Stimulated activated naive CD8-positive, alpha-beta T cell treated with anti-CD3 and anti-CD28 coated beads, Interleukin-15, Interleukin-2, amounts not matched to agents 100 ng/mL and 50 ng/mL, for 24 hours (primary cell): Measurements from ENCODE around the gene ABCE1.

Source experiments
- H3K27ac Mint-ChIP-seq: one replicate; pipeline ENCODE4 v1.8.0; 2021; ENCODE audit warnings: mild to moderate bottlenecking, mixed read lengths
- H3K27me3 Mint-ChIP-seq: one replicate; pipeline ENCODE4 v1.8.0; 2021; ENCODE audit warnings: mixed read lengths
- H3K36me3 Mint-ChIP-seq: one replicate; pipeline ENCODE4 v1.8.0; 2021; ENCODE audit warnings: low read depth, mixed read lengths
- H3K4me1 Mint-ChIP-seq: one replicate; pipeline ENCODE4 v1.8.0; 2021; ENCODE audit warnings: low read depth, mixed read lengths
- H3K4me3 Mint-ChIP-seq: one replicate; pipeline ENCODE4 v1.8.0; 2021; ENCODE audit warnings: mild to moderate bottlenecking, mixed read lengths
- H3K9me3 Mint-ChIP-seq: one replicate; pipeline ENCODE4 v1.8.0; 2021; ENCODE audit warnings: mixed read lengths

Gene ABCE1

GRCh38 chr4:145083891-145084605, 14.1 kb upstream of the ABCE1 start:
- H3K4me1 Mint-ChIP-seq, result peaks cover 20% of the 10 kb centered on the region
- H3K36me3 Mint-ChIP-seq, result peaks cover 51% of the 10 kb centered on the region

GRCh38 chr4:145090380-145090779, 7.7 kb upstream of the ABCE1 start:
- H3K27ac Mint-ChIP-seq, result no peak overlapping the region
- H3K4me1 Mint-ChIP-seq, result peaks cover 22% of the 10 kb centered on the region
- peaks cover 69% of the 10 kb centered on the region for H3K36me3 Mint-ChIP-seq
- no peaks in the 10 kb centered on the region for H3K27me3 Mint-ChIP-seq
- H3K9me3 Mint-ChIP-seq, result peaks cover 4% of the 10 kb centered on the region
- H3K4me3 Mint-ChIP-seq, result no peak overlapping the region

More at GRCh38 chr4:145083891-145084605, 14.1 kb upstream of the ABCE1 start:
- no peak overlapping the region for H3K27ac Mint-ChIP-seq
- no peak overlapping the region for H3K4me3 Mint-ChIP-seq
- H3K27me3 Mint-ChIP-seq, result no peaks in the 10 kb centered on the region
- no peaks in the 10 kb centered on the region for H3K9me3 Mint-ChIP-seq

- Mint-ChIP-seq H3K36me3 (peaks cover 60% of the 10 kb centered on the region), H3K27ac (no peak overlapping the region), H3K4me1 (peaks cover 28% of the 10 kb centered on the region)
Measured at GRCh38 chr4:145093638-145094037, 4.5 kb upstream of the ABCE1 start.

GRCh38 chr4:145097331-145097820, 735 bp upstream of the ABCE1 start:
- H3K9me3 Mint-ChIP-seq, result peaks cover 4% of the 10 kb centered on the region
- H3K36me3 Mint-ChIP-seq, result peaks cover 49% of the 10 kb centered on the region
- H3K27ac Mint-ChIP-seq, result peak overlapping the region; percentile 99
- H3K27me3 Mint-ChIP-seq, result no peaks in the 10 kb centered on the region
- peaks cover 34% of the 10 kb centered on the region for H3K4me1 Mint-ChIP-seq
- H3K4me3 Mint-ChIP-seq, result peak overlapping the region; percentile 92

More at GRCh38 chr4:145093638-145094037, 4.5 kb upstream of the ABCE1 start:
- H3K4me3 Mint-ChIP-seq, result no peak overlapping the region
- no peaks in the 10 kb centered on the region for H3K27me3 Mint-ChIP-seq
- H3K9me3 Mint-ChIP-seq, result peaks cover 4% of the 10 kb centered on the region

- Mint-ChIP-seq H3K9me3 (no peaks in the 10 kb centered on the region), H3K27me3 (no peaks in the 10 kb centered on the region), H3K27ac (peak overlapping the region; percentile 99), H3K4me1 (peaks cover 34% of the 10 kb centered on the region), H3K4me3 (peak overlapping the region; percentile 92), H3K36me3 (peaks cover 40% of the 10 kb centered on the region)
Measured at GRCh38 chr4:145098675-145099037, 545 bp downstream of the ABCE1 start.

GRCh38 chr4:145099653-145100052, 1.5 kb downstream of the ABCE1 start:
- Mint-ChIP-seq H3K4me1 (peaks cover 34% of the 10 kb centered on the region), H3K27ac (peak overlapping the region; percentile 99), H3K9me3 (no peaks in the 10 kb centered on the region), H3K4me3 (peak overlapping the region; percentile 92), H3K36me3 (peaks cover 36% of the 10 kb centered on the region), H3K27me3 (no peaks in the 10 kb centered on the region)

- H3K9me3 Mint-ChIP-seq, result no peaks in the 10 kb centered on the region
- H3K4me3 Mint-ChIP-seq, result no peak overlapping the region
- no peak overlapping the region for H3K27ac Mint-ChIP-seq
- peaks cover 38% of the 10 kb centered on the region for H3K36me3 Mint-ChIP-seq
- H3K4me1 Mint-ChIP-seq, result peaks cover 27% of the 10 kb centered on the region
- no peaks in the 10 kb centered on the region for H3K27me3 Mint-ChIP-seq
Measured at GRCh38 chr4:145101091-145101490, 3.0 kb downstream of the ABCE1 start.

- Mint-ChIP-seq H3K27ac (no peak overlapping the region), H3K36me3 (peaks cover 47% of the 10 kb centered on the region), H3K27me3 (no peaks in the 10 kb centered on the region), H3K4me3 (no peak overlapping the region), H3K4me1 (peaks cover 16% of the 10 kb centered on the region), H3K9me3 (no peaks in the 10 kb centered on the region)
Measured at GRCh38 chr4:145102619-145103018, 4.5 kb downstream of the ABCE1 start.

GRCh38 chr4:145103496-145103895, 5.4 kb downstream of the ABCE1 start:
- H3K9me3 Mint-ChIP-seq, result no peaks in the 10 kb centered on the region
- H3K4me3 Mint-ChIP-seq, result peak overlapping the region; percentile 22
- H3K27me3 Mint-ChIP-seq, result no peaks in the 10 kb centered on the region
- H3K27ac Mint-ChIP-seq, result peak overlapping the region; percentile 41
- peaks cover 55% of the 10 kb centered on the region for H3K36me3 Mint-ChIP-seq
- peaks cover 15% of the 10 kb centered on the region for H3K4me1 Mint-ChIP-seq

- peaks cover 6% of the 10 kb centered on the region for H3K4me1 Mint-ChIP-seq
- H3K36me3 Mint-ChIP-seq, result peaks cover 69% of the 10 kb centered on the region
- no peak overlapping the region for H3K4me3 Mint-ChIP-seq
- H3K27me3 Mint-ChIP-seq, result no peaks in the 10 kb centered on the region
- no peaks in the 10 kb centered on the region for H3K9me3 Mint-ChIP-seq
- H3K27ac Mint-ChIP-seq, result no peak overlapping the region
Measured at GRCh38 chr4:145107126-145107525, 9.0 kb downstream of the ABCE1 start.

- Mint-ChIP-seq H3K9me3 (no peaks in the 10 kb centered on the region), H3K27me3 (no peaks in the 10 kb centered on the region), H3K4me1 (peaks cover 15% of the 10 kb centered on the region), H3K27ac (no peak overlapping the region), H3K36me3 (peaks cover 79% of the 10 kb centered on the region), H3K4me3 (no peak overlapping the region)
Measured at GRCh38 chr4:145108128-145108527, 10.0 kb downstream of the ABCE1 start.

GRCh38 chr4:145125396-145125795, 27.3 kb downstream of the ABCE1 start:
- no peak overlapping the region for H3K4me3 Mint-ChIP-seq
- H3K36me3 Mint-ChIP-seq, result peaks cover 82% of the 10 kb centered on the region
- H3K9me3 Mint-ChIP-seq, result no peaks in the 10 kb centered on the region
- peaks cover 23% of the 10 kb centered on the region for H3K4me1 Mint-ChIP-seq
- H3K27me3 Mint-ChIP-seq, result no peaks in the 10 kb centered on the region
- peak overlapping the region; percentile 21 for H3K27ac Mint-ChIP-seq

GRCh38 chr4:145130130-145130529, 32.0 kb downstream of the ABCE1 start:
- no peaks in the 10 kb centered on the region for H3K27me3 Mint-ChIP-seq
- peaks cover 71% of the 10 kb centered on the region for H3K36me3 Mint-ChIP-seq
- no peak overlapping the region for H3K4me3 Mint-ChIP-seq

GRCh38 chr4:145130788-145131399, 32.8 kb downstream of the ABCE1 start:
- no peak overlapping the region for H3K4me3 Mint-ChIP-seq
- peaks cover 46% of the 10 kb centered on the region for H3K4me1 Mint-ChIP-seq
- H3K36me3 Mint-ChIP-seq, result peaks cover 71% of the 10 kb centered on the region
- no peaks in the 10 kb centered on the region for H3K27me3 Mint-ChIP-seq
- peak overlapping the region; percentile 85 for H3K27ac Mint-ChIP-seq
- H3K9me3 Mint-ChIP-seq, result no peaks in the 10 kb centered on the region

More at GRCh38 chr4:145130130-145130529, 32.0 kb downstream of the ABCE1 start:
- Mint-ChIP-seq H3K4me1 (peaks cover 45% of the 10 kb centered on the region), H3K27ac (peak overlapping the region; percentile 85), H3K9me3 (no peaks in the 10 kb centered on the region)

- Mint-ChIP-seq H3K4me3 (no peak overlapping the region), H3K4me1 (peaks cover 39% of the 10 kb centered on the region), H3K27ac (peak overlapping the region; percentile 12)
Measured at GRCh38 chr4:145131848-145132247, 33.7 kb downstream of the ABCE1 start.

More at GRCh38 chr4:145131848-145132247, 33.7 kb downstream of the ABCE1 start:
- Mint-ChIP-seq H3K36me3 (peaks cover 64% of the 10 kb centered on the region), H3K27me3 (no peaks in the 10 kb centered on the region), H3K9me3 (no peaks in the 10 kb centered on the region)
